ENCODE data around the gene CD58.
"Not testable (repeated sequence)": the region's sequence is repeated elsewhere in the genome, so short reads cannot be mapped to it uniquely, and the experiment has no call there.

DNA sequence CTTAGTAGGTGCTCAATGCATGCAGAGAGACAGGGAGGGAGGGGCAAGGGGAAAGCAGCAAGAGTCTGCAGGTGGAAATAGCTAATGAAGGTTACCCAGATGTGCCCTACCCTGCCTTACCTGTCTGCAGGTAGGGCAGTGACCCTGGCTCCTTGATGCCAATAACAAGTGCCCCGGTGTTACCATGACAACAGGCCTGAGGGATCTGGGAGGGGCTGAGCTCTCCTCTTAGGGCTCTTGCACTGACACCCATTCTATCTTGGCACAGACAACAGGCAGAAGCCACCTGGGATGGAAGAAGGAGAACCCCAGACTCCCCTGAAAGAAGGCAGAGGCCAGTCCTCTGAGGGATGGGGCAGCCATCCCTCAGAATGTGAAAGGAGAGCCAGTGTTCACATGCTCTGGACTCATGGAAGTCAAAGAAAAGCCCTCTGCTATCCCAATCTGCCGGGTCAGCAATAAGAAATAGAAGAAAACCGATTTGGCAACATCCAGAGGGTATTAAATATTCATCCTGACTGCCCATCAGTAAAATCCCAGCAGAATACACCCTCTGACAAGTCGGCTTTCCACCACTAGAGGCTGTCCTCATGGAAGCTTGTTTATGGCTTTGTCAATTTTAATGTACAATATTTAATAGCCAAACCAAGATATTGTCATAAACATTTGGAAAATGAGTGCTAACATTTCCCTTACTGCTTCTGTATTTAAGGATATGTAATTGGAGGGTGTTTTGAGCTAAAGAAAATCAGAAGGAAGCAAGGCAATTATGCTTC lies 24.4 kb upstream of the CD58 start:
- TF ChIP-seq POLR2A (IDR thresholded peaks at IDR 0.05), result not testable (repeated sequence)
- TF ChIP-seq, protein P1, sequence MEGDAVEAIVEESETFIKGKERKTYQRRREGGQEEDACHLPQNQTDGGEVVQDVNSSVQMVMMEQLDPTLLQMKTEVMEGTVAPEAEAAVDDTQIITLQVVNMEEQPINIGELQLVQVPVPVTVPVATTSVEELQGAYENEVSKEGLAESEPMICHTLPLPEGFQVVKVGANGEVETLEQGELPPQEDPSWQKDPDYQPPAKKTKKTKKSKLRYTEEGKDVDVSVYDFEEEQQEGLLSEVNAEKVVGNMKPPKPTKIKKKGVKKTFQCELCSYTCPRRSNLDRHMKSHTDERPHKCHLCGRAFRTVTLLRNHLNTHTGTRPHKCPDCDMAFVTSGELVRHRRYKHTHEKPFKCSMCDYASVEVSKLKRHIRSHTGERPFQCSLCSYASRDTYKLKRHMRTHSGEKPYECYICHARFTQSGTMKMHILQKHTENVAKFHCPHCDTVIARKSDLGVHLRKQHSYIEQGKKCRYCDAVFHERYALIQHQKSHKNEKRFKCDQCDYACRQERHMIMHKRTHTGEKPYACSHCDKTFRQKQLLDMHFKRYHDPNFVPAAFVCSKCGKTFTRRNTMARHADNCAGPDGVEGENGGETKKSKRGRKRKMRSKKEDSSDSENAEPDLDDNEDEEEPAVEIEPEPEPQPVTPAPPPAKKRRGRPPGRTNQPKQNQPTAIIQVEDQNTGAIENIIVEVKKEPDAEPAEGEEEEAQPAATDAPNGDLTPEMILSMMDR (IDR thresholded peaks at IDR 0.05), result not testable (repeated sequence)
